DMS79 treated with DMSO at 0.1 percent for 48 hours (cell line): Measurements from ENCODE around the gene EBPL.
"Not testable (repeated sequence)": the region's sequence is repeated elsewhere in the genome, so short reads cannot be mapped to it uniquely, and the experiment has no call there.

Experiments
- DNase-seq: peaks from one replicate; lab custom pipeline; 2025; lab: John Stamatoyannopoulos, UW

The EBPL gene

DNA sequence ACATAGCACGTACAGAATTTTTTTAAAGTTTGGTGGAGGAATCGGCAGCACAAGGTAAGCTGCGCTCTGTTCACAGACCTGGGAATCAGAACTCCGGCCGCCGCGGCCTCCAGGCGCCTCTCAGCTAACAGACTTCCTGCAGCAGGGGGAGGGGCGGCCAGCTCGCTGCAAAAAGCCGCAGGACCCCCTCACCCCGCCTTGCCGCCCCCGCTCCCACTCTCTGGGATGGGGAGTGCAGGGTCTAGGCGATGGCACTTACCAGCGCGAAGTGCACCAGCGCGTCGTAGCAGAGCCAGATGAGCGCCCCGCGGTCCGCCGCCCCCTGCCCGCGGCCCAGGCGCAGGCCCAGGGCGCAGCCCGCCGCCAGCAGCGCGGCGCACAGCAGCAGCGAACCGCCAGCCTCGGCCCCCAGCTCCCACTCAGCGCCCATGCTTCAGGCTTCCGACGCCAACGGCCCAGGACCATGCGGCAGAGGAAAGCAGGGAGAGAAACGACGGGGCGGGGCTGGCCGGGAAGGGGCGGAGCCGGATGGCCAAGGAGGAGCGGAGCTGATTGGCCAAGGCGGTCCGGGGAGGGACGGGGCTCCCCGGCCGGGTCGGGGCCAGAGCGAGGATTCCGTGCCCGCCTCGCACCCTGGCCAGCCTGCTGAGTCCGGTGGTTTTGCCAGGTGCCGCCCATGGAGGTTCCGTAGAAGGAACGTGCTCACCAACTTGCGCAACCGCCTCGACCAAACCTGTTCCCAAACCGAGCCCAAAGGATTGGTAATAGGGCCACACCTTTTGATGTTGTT, at the start of gene EBPL:
TSS of gene EBPL (minus strand) at position 492 of the 790 bp plus-strand sequence. CDS start at position 430, 62 bp downstream.
- DNase-seq, result peak; percentile 65

GRCh38 chr13:49740870-49741269, 49.6 kb upstream of the EBPL start:
- no peak for DNase-seq

DNA sequence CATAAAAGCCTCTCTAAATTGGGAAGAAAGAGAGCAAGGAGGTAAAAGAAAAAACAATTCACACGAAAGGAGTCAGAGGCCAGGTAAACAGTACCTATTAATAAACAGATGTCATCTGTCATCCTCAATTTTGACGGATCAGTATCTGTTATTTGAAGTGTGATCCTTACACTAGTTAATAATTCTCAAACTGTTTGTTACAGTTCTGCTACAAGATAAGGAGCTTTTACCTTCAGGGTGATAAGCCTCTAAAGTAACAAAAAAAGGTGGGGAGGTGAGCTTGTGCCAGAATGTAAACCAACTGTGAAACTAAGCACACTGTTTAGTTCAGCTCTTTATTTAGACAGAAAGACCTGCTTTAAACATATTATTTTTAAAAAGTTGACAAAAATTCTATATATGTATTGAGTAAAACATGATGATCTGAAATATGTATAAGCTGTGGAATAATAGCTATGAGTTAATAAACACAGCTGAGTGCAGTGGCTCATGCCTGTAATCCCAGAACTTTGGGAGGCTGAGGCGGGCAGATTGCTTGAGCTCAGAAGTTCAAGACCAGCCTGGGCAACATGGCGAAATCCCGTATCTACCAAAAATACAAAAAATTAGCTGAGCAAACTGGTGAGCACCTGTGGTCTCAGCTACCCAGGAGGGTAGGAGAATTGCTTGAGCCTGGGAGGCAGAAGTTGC, 48.4 kb upstream of the EBPL start:
- DNase-seq, result no peak

GRCh38 chr13:49733181-49733951, 42.1 kb upstream of the EBPL start:
- DNase-seq, result peak; percentile 1

- DNase-seq, result no peak
These were observed 40.5 kb upstream of the EBPL start for GRCh38 chr13:49731766-49732165.

DNA sequence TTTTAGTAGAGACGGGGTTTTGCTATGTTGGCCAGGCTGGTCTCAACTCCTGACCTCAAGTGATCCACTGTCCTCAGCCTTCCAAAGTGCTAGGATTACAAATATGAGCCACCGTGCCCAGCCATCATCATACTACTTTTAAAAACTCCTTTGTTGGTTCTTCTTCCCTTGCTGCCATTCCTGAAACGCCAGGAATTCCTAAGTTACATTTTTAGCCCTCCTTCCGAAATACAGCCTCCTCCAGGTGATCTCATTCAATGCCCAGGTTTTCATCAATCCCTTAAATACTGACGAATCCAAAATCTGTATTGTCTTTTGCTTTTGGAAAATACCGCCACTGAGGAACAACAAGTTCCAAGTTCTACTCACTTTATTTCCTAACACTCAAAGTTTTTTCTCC, 25.3 kb upstream of the EBPL start:
- DNase-seq, result no peak

- no peak for DNase-seq
These were observed 23.5 kb upstream of the EBPL start for GRCh38 chr13:49714757-49715156.

GRCh38 chr13:49711218-49711863, 20.1 kb upstream of the EBPL start:
- no peak for DNase-seq

GRCh38 chr13:49704264-49704663, 13.0 kb upstream of the EBPL start:
- not testable (repeated sequence) for DNase-seq

DNA sequence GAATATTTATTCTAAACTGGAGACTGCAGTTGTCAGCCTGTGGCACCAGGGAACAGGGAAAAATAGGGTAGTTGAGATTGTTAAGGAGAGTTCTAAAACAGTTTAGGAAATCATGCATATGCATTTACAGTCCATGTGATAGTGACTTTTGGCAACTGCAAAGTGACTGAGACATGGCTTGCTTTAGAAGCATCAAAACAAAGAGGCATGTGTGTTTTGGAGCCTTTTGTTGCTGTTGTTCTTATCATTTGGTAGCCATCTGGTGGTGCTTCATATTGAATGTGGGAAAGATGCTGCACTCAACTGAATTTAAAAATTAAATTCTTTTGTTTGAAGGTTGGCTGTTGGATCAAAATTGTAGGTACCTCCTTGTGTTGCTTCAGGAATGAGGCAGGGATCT, 10.2 kb upstream of the EBPL start:
- no peak for DNase-seq

GRCh38 chr13:49697468-49697867, 6.2 kb upstream of the EBPL start:
- DNase-seq, result no peak

DNA sequence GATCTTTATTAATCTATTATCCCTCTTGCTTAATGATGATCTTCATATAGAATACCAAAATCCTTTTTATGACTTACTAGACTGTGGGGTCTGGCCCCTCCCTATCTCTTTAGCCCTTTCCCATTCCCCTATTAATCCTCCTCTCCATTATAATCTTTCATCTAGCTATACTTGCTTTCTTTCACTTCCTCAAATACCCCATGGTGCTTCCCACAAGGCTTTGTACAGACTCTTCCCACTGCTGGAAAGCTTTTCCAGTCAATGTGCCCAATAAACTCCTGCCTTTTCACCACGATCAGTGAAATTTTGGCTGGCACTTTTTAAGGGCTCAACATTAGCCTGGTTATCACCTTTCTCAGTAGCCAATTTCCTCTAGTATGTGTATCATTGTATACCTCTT, 3.2 kb upstream of the EBPL start:
- no peak for DNase-seq

GRCh38 chr13:49693877-49694276, 2.6 kb upstream of the EBPL start:
- no peak for DNase-seq

DNA sequence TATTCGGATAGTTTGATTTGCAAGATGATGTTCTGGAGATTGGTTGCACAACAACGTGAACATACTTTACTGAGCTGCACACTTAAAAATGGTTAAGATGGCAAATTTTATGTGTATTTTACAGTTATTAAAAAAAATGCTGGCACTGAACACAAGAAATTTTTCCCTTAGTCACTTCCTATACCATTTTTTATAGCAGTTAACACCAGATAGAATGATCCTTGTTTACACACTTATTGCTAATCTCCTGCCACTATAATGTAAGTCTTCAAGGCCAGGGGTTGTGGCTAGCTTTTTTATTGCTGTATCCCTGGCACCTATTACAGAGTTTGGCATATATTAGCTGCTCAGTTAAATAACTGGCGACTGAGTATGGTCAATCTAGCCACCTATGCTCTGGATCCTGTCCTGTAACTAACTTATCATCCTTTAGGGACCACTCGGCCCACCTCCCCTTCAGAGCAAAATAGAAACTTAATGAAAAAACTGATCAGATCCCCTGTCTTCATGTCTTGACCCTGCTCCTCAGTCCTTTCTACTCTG, 2.0 kb upstream of the EBPL start:
- DNase-seq, result no peak

DNA sequence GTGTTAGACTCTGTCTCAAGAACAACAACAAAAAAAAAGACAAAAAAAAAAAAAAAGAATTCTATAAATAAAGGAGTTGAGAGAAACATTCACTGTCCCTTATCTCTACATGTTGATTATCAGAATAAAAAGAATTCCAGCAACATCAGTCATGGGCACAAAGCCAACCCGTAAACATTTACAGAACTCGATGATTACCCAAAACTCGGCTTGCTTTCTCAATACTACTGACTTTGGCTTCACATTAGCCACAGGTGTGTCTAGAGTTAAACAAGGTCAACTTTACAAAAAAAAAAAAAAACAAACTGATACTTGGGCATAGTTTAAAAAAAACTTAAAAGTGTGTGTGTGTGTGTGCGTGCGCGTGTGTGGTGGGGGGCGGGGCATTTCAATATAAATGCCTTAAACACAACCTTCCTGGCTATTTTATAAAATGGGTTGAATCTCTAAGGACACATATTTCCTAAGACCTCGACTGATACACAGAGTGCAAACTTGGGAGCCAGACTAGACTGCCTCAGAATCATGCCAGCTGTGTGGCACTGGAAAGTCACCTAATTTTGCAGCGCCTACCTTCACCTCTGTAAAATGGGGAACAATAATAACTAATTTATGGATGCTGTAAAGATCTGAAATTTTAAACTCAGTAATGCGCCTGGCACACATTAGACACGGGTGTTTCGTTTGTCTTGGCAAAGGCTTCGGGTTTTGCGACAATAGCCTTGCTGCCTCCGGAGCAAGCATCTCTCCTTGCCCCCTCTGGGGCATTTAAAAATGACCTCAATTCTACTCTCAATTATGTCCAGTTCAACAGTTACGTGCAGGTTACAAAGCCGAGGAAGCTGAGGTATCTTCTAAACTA, 922 bp downstream of the EBPL start:
- peak; percentile 12 for DNase-seq

DNA sequence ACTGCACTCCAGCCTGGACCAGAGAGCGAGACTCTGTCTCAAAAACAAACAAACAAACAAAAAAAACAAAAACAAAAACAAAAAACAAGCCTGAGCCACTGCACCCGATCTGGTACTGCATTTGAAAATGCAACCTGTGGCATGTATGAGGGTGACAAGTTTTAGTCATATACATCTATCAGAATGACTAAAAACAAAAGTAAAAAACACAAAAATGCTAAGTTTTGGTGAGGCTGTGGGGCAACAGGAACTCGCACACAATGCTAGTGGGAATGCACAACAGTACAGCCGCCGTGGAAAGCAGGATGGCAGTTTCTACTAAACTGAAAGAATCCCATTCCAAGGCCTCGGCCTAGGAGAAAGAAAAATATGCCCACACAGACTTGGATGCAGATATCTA, 7.8 kb downstream of the EBPL start:
- DNase-seq, result no peak

- no peak for DNase-seq
These were observed 9.3 kb downstream of the EBPL start for GRCh38 chr13:49681842-49682435.

DNA sequence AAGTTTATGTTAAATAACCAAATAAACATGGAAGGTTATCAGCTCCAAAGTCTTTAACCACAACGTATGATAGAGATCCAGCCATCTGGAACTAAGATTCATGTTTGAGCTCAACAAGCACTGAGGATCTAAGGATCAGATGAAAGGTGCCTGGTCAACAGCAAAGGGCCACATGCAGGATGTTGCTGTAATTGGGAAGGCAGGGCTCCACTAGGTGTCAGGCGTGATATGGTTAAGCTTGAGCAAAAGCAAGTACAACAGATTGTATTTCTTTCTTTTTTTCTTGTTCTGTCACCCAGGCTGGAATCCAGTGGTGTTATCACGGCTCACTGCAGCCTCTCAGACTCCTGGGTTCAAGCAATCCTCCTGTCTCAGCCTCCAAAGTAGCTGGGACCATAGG, 12.0 kb downstream of the EBPL start:
- no peak for DNase-seq

GRCh38 chr13:49678191-49678914, 12.9 kb downstream of the EBPL start:
- DNase-seq, result no peak
